Measurements from ENCODE around the gene PPOX. TPM values are rescaled to one million over a fixed set of nuclear protein-coding genes. Genes with fewer than 3 reads are reported as not detected.

Gene PPOX
- total and polyA plus RNA-seq, 2 experiments from 2014 or later: 26.5 to 39.6 TPM

DNA sequence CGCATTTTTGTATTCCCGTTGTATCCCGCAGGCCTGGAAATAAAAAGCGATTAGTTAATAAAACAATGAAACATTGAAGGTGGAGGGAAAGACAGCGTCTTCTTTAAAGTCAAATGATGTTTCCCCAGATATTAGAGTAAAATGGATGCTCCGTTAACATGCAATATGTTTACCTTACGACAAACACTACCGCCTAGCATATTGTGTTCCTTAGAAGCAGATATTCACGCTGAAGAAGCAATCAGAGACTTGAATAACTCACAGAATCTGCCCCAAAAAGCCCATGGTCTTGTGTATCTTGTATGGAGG lies 11.7 kb downstream of the PPOX start (continued):
- TF ChIP-seq, protein P1, sequence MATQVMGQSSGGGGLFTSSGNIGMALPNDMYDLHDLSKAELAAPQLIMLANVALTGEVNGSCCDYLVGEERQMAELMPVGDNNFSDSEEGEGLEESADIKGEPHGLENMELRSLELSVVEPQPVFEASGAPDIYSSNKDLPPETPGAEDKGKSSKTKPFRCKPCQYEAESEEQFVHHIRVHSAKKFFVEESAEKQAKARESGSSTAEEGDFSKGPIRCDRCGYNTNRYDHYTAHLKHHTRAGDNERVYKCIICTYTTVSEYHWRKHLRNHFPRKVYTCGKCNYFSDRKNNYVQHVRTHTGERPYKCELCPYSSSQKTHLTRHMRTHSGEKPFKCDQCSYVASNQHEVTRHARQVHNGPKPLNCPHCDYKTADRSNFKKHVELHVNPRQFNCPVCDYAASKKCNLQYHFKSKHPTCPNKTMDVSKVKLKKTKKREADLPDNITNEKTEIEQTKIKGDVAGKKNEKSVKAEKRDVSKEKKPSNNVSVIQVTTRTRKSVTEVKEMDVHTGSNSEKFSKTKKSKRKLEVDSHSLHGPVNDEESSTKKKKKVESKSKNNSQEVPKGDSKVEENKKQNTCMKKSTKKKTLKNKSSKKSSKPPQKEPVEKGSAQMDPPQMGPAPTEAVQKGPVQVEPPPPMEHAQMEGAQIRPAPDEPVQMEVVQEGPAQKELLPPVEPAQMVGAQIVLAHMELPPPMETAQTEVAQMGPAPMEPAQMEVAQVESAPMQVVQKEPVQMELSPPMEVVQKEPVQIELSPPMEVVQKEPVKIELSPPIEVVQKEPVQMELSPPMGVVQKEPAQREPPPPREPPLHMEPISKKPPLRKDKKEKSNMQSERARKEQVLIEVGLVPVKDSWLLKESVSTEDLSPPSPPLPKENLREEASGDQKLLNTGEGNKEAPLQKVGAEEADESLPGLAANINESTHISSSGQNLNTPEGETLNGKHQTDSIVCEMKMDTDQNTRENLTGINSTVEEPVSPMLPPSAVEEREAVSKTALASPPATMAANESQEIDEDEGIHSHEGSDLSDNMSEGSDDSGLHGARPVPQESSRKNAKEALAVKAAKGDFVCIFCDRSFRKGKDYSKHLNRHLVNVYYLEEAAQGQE (IDR thresholded peaks at IDR 0.05; ENCODE audit: unreplicated experiment): no peak
- no peak for TF ChIP-seq JUNB (IDR thresholded peaks at IDR 0.05; ENCODE audit: unreplicated experiment)
- TF ChIP-seq, protein P2, sequence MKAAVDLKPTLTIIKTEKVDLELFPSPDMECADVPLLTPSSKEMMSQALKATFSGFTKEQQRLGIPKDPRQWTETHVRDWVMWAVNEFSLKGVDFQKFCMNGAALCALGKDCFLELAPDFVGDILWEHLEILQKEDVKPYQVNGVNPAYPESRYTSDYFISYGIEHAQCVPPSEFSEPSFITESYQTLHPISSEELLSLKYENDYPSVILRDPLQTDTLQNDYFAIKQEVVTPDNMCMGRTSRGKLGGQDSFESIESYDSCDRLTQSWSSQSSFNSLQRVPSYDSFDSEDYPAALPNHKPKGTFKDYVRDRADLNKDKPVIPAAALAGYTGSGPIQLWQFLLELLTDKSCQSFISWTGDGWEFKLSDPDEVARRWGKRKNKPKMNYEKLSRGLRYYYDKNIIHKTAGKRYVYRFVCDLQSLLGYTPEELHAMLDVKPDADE (IDR thresholded peaks at IDR 0.05): no peak
- TF ChIP-seq, protein P3, sequence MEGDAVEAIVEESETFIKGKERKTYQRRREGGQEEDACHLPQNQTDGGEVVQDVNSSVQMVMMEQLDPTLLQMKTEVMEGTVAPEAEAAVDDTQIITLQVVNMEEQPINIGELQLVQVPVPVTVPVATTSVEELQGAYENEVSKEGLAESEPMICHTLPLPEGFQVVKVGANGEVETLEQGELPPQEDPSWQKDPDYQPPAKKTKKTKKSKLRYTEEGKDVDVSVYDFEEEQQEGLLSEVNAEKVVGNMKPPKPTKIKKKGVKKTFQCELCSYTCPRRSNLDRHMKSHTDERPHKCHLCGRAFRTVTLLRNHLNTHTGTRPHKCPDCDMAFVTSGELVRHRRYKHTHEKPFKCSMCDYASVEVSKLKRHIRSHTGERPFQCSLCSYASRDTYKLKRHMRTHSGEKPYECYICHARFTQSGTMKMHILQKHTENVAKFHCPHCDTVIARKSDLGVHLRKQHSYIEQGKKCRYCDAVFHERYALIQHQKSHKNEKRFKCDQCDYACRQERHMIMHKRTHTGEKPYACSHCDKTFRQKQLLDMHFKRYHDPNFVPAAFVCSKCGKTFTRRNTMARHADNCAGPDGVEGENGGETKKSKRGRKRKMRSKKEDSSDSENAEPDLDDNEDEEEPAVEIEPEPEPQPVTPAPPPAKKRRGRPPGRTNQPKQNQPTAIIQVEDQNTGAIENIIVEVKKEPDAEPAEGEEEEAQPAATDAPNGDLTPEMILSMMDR (conservative IDR thresholded peaks at IDR 0.05; ENCODE audit: low read depth in 2 of 2): no peak; a peak in 1 of 4 replicates
- TF ChIP-seq NANOG (IDR thresholded peaks at IDR 0.05; ENCODE audit: borderline replicate concordance): no peak

- H3K27ac ChIP-seq (ENCODE audit: low read depth): no peak overlapping the region
- no peaks in the 10 kb centered on the region for H3K27me3 ChIP-seq (ENCODE audit: insufficient read depth)
- DNase-seq (ENCODE audit: low spot score): no peak
- H3K9me2 ChIP-seq (ENCODE audit: insufficient read depth): no peaks in the 10 kb centered on the region
- no peak overlapping the region for H3K4me3 Mint-ChIP-seq
- H3K4me2 ChIP-seq: no peak overlapping the region
- TF ChIP-seq ZNF331 (CRISPR knock-in tag; IDR thresholded peaks at IDR 0.05; ENCODE audit: low read depth): no peak
- TF ChIP-seq JUNB (IDR thresholded peaks at IDR 0.05; ENCODE audit: unreplicated experiment): no peak
- no peak for TF ChIP-seq ZNF462 (CRISPR knock-in tag; IDR thresholded peaks at IDR 0.05)
- TF ChIP-seq, protein P2 (IDR thresholded peaks at IDR 0.05): no peak
- no peak overlapping the region for H3K27ac Mint-ChIP-seq
- no peaks in the 10 kb centered on the region for H3K9me3 Mint-ChIP-seq
- peaks cover 6% of the 10 kb centered on the region; the same call in 1 of the 2 replicates for H4K20me1 ChIP-seq (replicated peaks; ENCODE audit: insufficient read depth)
- ATAC-seq: no peak
- peaks cover 10% of the 10 kb centered on the region for H3K36me3 Mint-ChIP-seq (ENCODE audit: low read depth)
- peaks cover 5% of the 10 kb centered on the region for H3K27me3 Mint-ChIP-seq (ENCODE audit: insufficient read depth, low read depth, poor library complexity)
- no peaks in the 10 kb centered on the region for H3F3A ChIP-seq (replicated peaks; ENCODE audit: low read depth)
- H3K36me3 ChIP-seq (ENCODE audit: insufficient read depth): no peaks in the 10 kb centered on the region; the same call in 1 of the 2 replicates
- peaks cover 15% of the 10 kb centered on the region for H3K4me1 Mint-ChIP-seq
- peaks cover 15% of the 10 kb centered on the region; the same call in 1 of the 2 replicates for H3K4me1 ChIP-seq (ENCODE audit: insufficient read depth)
- peaks cover 8% of the 10 kb centered on the region for H3K79me2 ChIP-seq (replicated peaks; ENCODE audit: insufficient read depth)
- no peak overlapping the region for H3K4me3 ChIP-seq
- no peak overlapping the region for H2AFZ ChIP-seq
Observed at GRCh38 chr1:161179698-161180097, 13.5 kb downstream of the PPOX start.
